GM18526 (cell line): ENCODE data around the gene SLC27A1.

Experiments
- POLR2A ChIP-seq: IDR thresholded peaks from 3 replicates; pipeline ENCODE4 v1.6.1; 2011; ENCODE audit not compliant: insufficient read length; ENCODE audit errors: extremely low read depth

The SLC27A1 gene

GRCh38 chr19:17471410-17472125, 1.2 kb downstream of the SLC27A1 start:
- no peak for TF ChIP-seq POLR2A

GRCh38 chr19:17473041-17473440, 2.7 kb downstream of the SLC27A1 start:
- TF ChIP-seq POLR2A, result no peak

GRCh38 chr19:17475541-17476115, 5.3 kb downstream of the SLC27A1 start:
- no peak for TF ChIP-seq POLR2A

GRCh38 chr19:17479325-17479791, 9.0 kb downstream of the SLC27A1 start:
- TF ChIP-seq POLR2A, result no peak

- no peak for TF ChIP-seq POLR2A
Measured at GRCh38 chr19:17481986-17482385, 11.7 kb downstream of the SLC27A1 start.

- no peak for TF ChIP-seq POLR2A
Measured at GRCh38 chr19:17482877-17483604, 12.7 kb downstream of the SLC27A1 start.

- TF ChIP-seq POLR2A, result no peak
Measured at GRCh38 chr19:17483605-17484002, 13.3 kb downstream of the SLC27A1 start.

- TF ChIP-seq POLR2A, result no peak
Measured at GRCh38 chr19:17484520-17485185, 14.3 kb downstream of the SLC27A1 start.

- TF ChIP-seq POLR2A, result no peak
Measured at GRCh38 chr19:17486545-17487240, 16.4 kb downstream of the SLC27A1 start.

GRCh38 chr19:17487284-17488121, 17.2 kb downstream of the SLC27A1 start:
- TF ChIP-seq POLR2A, result no peak

GRCh38 chr19:17488593-17489391, 18.5 kb downstream of the SLC27A1 start:
- TF ChIP-seq POLR2A, result no peak

GRCh38 chr19:17489392-17490030, 19.2 kb downstream of the SLC27A1 start:
- TF ChIP-seq POLR2A, result no peak

GRCh38 chr19:17490411-17490810, 20.1 kb downstream of the SLC27A1 start:
- no peak for TF ChIP-seq POLR2A
